Measurements from ENCODE around the gene ANGPTL8. TPM values are rescaled to one million over a fixed set of nuclear protein-coding genes. Genes with fewer than 3 reads are reported as not detected.
A peak's percentile ranks its signal among the peaks of the same experiment; 100 is the strongest.

The ANGPTL8 gene
- total and polyA plus RNA-seq, 2 of the 13 experiments (the other 11 are each of a cell fraction or from before 2014, with no cell fraction given): 27.3 to 243 TPM

DNA sequence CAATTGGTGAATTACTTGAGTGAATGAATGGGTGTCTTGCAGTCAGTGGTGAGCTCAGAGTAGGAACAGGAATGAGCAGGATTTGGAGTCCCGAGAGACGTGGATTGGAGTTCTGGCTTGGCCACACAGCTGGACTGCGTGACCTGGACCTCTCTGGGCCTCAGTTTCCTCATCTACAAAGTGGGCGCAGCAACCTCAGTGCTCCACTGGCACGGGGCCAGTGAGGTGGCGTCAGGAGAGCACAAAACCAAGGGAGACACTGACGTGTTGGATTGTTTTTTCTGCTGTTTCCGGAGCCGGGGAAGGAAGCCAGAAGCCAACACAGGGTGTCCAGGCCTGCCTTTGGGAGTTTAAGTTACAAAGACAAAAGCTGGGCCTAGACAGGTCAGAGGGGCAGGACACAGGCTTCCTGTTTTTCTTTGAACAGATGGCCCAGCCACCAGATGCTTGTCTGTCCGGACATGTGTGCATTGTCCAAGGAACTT, 29.4 kb downstream of the ANGPTL8 start (continued):
- TF ChIP-seq KAT8 (CRISPR knock-in tag; IDR thresholded peaks at IDR 0.05): no peak
- no peak for TF ChIP-seq JDP2 (CRISPR knock-in tag; IDR thresholded peaks at IDR 0.05; ENCODE audit: borderline replicate concordance)
- TF ChIP-seq ZBTB21 (CRISPR knock-in tag; IDR thresholded peaks at IDR 0.05): peak; percentile 39; the same call in 1 of the 2 replicates

DNA sequence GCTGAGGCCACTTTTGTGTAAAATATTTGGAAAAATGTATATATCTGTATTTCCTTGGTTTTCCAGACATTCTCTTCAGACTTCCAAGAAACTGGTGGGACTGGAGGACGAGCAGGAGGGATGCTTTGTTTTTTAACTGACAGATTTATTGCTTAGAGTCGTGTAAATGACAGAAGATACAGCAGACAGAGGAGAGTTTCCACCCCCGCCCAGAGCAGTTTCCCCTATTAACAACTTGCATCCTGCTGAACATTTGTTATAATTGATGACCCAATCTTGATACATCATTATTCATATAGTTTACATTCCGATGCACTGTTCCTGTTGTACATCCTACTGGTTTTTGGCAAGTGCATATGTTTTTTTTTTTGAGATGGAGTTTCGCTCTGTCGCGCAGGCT, 30.0 kb downstream of the ANGPTL8 start:
- H3K4me2 ChIP-seq (ENCODE audit: low read depth, low read length): peak overlapping the region; percentile 57; the same call in 1 of the 2 replicates
- H3K9me3 ChIP-seq (ENCODE audit: low read length): no peaks in the 10 kb centered on the region
- no peak for TF ChIP-seq HOXA7 (CRISPR knock-in tag; IDR thresholded peaks at IDR 0.05)
- TF ChIP-seq, protein P1, sequence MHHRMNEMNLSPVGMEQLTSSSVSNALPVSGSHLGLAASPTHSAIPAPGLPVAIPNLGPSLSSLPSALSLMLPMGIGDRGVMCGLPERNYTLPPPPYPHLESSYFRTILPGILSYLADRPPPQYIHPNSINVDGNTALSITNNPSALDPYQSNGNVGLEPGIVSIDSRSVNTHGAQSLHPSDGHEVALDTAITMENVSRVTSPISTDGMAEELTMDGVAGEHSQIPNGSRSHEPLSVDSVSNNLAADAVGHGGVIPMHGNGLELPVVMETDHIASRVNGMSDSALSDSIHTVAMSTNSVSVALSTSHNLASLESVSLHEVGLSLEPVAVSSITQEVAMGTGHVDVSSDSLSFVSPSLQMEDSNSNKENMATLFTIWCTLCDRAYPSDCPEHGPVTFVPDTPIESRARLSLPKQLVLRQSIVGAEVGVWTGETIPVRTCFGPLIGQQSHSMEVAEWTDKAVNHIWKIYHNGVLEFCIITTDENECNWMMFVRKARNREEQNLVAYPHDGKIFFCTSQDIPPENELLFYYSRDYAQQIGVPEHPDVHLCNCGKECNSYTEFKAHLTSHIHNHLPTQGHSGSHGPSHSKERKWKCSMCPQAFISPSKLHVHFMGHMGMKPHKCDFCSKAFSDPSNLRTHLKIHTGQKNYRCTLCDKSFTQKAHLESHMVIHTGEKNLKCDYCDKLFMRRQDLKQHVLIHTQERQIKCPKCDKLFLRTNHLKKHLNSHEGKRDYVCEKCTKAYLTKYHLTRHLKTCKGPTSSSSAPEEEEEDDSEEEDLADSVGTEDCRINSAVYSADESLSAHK (CRISPR knock-in tag; IDR thresholded peaks at IDR 0.05; ENCODE audit: borderline replicate concordance): no peak
- no peak for TF ChIP-seq POGZ (CRISPR knock-in tag; IDR thresholded peaks at IDR 0.05)
- TF ChIP-seq, protein P2, sequence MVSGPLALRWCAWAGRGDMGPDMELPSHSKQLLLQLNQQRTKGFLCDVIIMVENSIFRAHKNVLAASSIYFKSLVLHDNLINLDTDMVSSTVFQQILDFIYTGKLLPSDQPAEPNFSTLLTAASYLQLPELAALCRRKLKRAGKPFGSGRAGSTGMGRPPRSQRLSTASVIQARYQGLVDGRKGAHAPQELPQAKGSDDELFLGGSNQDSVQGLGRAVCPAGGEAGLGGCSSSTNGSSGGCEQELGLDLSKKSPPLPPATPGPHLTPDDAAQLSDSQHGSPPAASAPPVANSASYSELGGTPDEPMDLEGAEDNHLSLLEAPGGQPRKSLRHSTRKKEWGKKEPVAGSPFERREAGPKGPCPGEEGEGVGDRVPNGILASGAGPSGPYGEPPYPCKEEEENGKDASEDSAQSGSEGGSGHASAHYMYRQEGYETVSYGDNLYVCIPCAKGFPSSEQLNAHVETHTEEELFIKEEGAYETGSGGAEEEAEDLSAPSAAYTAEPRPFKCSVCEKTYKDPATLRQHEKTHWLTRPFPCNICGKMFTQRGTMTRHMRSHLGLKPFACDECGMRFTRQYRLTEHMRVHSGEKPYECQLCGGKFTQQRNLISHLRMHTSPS (CRISPR knock-in tag; IDR thresholded peaks at IDR 0.05; ENCODE audit: low read depth): no peak
- TF ChIP-seq PPARG (CRISPR knock-in tag; conservative IDR thresholded peaks at IDR 0.05): no peak
- TF ChIP-seq, protein P3, sequence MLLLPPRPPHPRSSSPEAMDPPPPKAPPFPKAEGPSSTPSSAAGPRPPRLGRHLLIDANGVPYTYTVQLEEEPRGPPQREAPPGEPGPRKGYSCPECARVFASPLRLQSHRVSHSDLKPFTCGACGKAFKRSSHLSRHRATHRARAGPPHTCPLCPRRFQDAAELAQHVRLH (CRISPR knock-in tag; IDR thresholded peaks at IDR 0.05; ENCODE audit: borderline replicate concordance, low read depth): no peak
- no peak for TF ChIP-seq ELF3 (CRISPR knock-in tag; IDR thresholded peaks at IDR 0.05)
- no peak for TF ChIP-seq ZNF20 (CRISPR knock-in tag; IDR thresholded peaks at IDR 0.05)
- TF ChIP-seq NR1H2 (CRISPR knock-in tag; IDR thresholded peaks at IDR 0.05; ENCODE audit: borderline replicate concordance, low read depth): no peak
- TF ChIP-seq ARHGAP35 (CRISPR knock-in tag; IDR thresholded peaks at IDR 0.05; ENCODE audit: borderline replicate concordance): no peak
- no peak for TF ChIP-seq ZSCAN20 (CRISPR knock-in tag; IDR thresholded peaks at IDR 0.05; ENCODE audit: borderline replicate concordance)
- TF ChIP-seq ZNF484 (CRISPR knock-in tag; IDR thresholded peaks at IDR 0.05; ENCODE audit: borderline replicate concordance, low read depth): no peak
- no peak for TF ChIP-seq BORCS8-MEF2B (CRISPR knock-in tag; IDR thresholded peaks at IDR 0.05)
- TF ChIP-seq, protein P4, sequence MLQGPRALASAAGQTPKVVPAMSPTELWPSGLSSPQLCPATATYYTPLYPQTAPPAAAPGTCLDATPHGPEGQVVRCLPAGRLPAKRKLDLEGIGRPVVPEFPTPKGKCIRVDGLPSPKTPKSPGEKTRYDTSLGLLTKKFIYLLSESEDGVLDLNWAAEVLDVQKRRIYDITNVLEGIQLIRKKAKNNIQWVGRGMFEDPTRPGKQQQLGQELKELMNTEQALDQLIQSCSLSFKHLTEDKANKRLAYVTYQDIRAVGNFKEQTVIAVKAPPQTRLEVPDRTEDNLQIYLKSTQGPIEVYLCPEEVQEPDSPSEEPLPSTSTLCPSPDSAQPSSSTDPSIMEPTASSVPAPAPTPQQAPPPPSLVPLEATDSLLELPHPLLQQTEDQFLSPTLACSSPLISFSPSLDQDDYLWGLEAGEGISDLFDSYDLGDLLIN (CRISPR knock-in tag; IDR thresholded peaks at IDR 0.05; ENCODE audit: borderline replicate concordance): no peak
- no peak for TF ChIP-seq PAX8 (CRISPR knock-in tag; IDR thresholded peaks at IDR 0.05; ENCODE audit: borderline replicate concordance)
- TF ChIP-seq PAWR (CRISPR knock-in tag; IDR thresholded peaks at IDR 0.05; ENCODE audit: borderline replicate concordance): no peak
- no peak overlapping the region for H3K9ac ChIP-seq (ENCODE audit: insufficient read depth, low read depth, low read length)
- no peaks in the 10 kb centered on the region for H4K20me1 ChIP-seq (ENCODE audit: insufficient read depth, low read length)
- peak overlapping the region; percentile 12 for H2AFZ ChIP-seq (ENCODE audit: low read length)
- H3K4me3 ChIP-seq (replicated peaks in 1 of 3; ENCODE audit: insufficient read depth in 1 of 3, low read depth in 2 of 3, low read length in 3 of 3): no peak overlapping the region
- H3K79me2 ChIP-seq (ENCODE audit: insufficient read depth, low read length): no peaks in the 10 kb centered on the region
- H3K4me1 ChIP-seq (ENCODE audit: insufficient read depth, low read length): peaks cover 61% of the 10 kb centered on the region
- no peak for ATAC-seq
- DNase-seq (ENCODE audit: low spot score): no peak
- intact Hi-C loops (cut with micrococcal nuclease; ENCODE audit: unreplicated experiment) (no loop called here), in situ Hi-C loops (cut with HindIII; ENCODE audit: extremely low pct_ligation_motif_present, low pct_unique_long_range_greater_than_20kb) (no loop called here)
- no TSS peak for BruUV-seq (replicated peaks)
- CTCF ChIA-PET (ENCODE audit: low intra/inter-chr PET ratio, low total read pairs): no interaction called here
- 57% methylated on average over 6 of the region's 7 CpGs for WGBS (ENCODE audit: low lambda C conversion rate)
- FAIRE-seq: no peak
- POLR2A ChIA-PET: no interaction called here
- H3K36me3 ChIP-seq (replicated peaks in 1 of 2; ENCODE audit: control insufficient read depth in 1 of 2, insufficient read depth in 2 of 2, low read length in 2 of 2): no peaks in the 10 kb centered on the region
- peaks cover 0 to 2% of the 10 kb centered on the region in 2 experiments; a peak in 1 of 5 replicates for H3K27me3 ChIP-seq (ENCODE audit: control insufficient read depth in 1 of 2, insufficient read depth in 2 of 2, low read length in 2 of 2)
- no peak overlapping the region for H3K27ac ChIP-seq (ENCODE audit: extremely low read length, insufficient read depth, low read length)

Data from HepG2 (cell line).